GM12892 (cell line): ENCODE results near the gene PFKL.

Experiments used
- POLR2A ChIP-seq: IDR thresholded peaks from 2 replicates; pipeline ENCODE4 v1.6.1; 2011; ENCODE audit warnings: low read depth, low read length, control low read depth
- POLR2AphosphoS5 ChIP-seq: IDR thresholded peaks from 2 replicates; pipeline ENCODE4 v1.6.1; 2011; ENCODE audit warnings: low read depth, low read length, control low read depth

GRCh38 chr21:44304011-44304616 is 4.3 kb downstream of the PFKL start:
- no peak for TF ChIP-seq POLR2A
- no peak for TF ChIP-seq POLR2AphosphoS5
